ENCODE measurements around the gene PRMT7.

Gene PRMT7

GRCh38 chr16:68377667-68378393, 67.0 kb downstream of the PRMT7 start:
- no peak for DNase-seq

GRCh38 chr16:68378436-68379415, 67.9 kb downstream of the PRMT7 start:
- no peak for DNase-seq

GRCh38 chr16:68379472-68380347, 68.9 kb downstream of the PRMT7 start:
- no peak for DNase-seq

- DNase-seq, result no peak
These were observed 69.5 kb downstream of the PRMT7 start for GRCh38 chr16:68380348-68380670.

- DNase-seq, result no peak
These were observed 70.0 kb downstream of the PRMT7 start for GRCh38 chr16:68380676-68381362.

GRCh38 chr16:68381363-68381724, 70.5 kb downstream of the PRMT7 start:
- no peak for DNase-seq

GRCh38 chr16:68382296-68382718, 71.5 kb downstream of the PRMT7 start:
- DNase-seq, result no peak

GRCh38 chr16:68383858-68384257, 73.0 kb downstream of the PRMT7 start:
- no peak for DNase-seq

- DNase-seq, result no peak
These were observed 73.7 kb downstream of the PRMT7 start for GRCh38 chr16:68384288-68385161.

GRCh38 chr16:68385371-68385770, 74.6 kb downstream of the PRMT7 start:
- no peak for DNase-seq

GRCh38 chr16:68386628-68387027, 75.8 kb downstream of the PRMT7 start:
- DNase-seq, result no peak

GRCh38 chr16:68387301-68387700, 76.5 kb downstream of the PRMT7 start:
- no peak for DNase-seq

GRCh38 chr16:68388124-68388523, 77.3 kb downstream of the PRMT7 start:
- no peak for DNase-seq

GRCh38 chr16:68389006-68389405, 78.2 kb downstream of the PRMT7 start:
- no peak for DNase-seq

- DNase-seq, result no peak
These were observed 79.0 kb downstream of the PRMT7 start for GRCh38 chr16:68389750-68390371.

- no peak for DNase-seq
These were observed 82.5 kb downstream of the PRMT7 start for GRCh38 chr16:68393333-68393732.

GRCh38 chr16:68395167-68395786, 84.5 kb downstream of the PRMT7 start:
- no peak for DNase-seq

GRCh38 chr16:68395815-68396214, 85.0 kb downstream of the PRMT7 start:
- no peak for DNase-seq

GRCh38 chr16:68396481-68396880, 85.7 kb downstream of the PRMT7 start:
- DNase-seq, result peak; percentile 77

GRCh38 chr16:68397710-68398201, 86.9 kb downstream of the PRMT7 start:
- no peak for DNase-seq

Measured in CD4-positive, alpha-beta T cell treated with Interleukin-17A for 4 hours (primary cell).